Measurements from ENCODE around the gene PRRC2A.
"Not testable (repeated sequence)": the region's sequence is repeated elsewhere in the genome, so short reads cannot be mapped to it uniquely, and the experiment has no call there.

Gene PRRC2A

GRCh38 chr6:31586599-31587281, 33.8 kb upstream of the PRRC2A start:
- H3K4me3 ChIP-seq (ENCODE audit: low read depth, low read length), result no peak overlapping the region
- DNase-seq (ENCODE audit: low read depth), result no peak
- TF ChIP-seq CTCF (conservative IDR thresholded peaks at IDR 0.05; ENCODE audit: low read depth, low read length), result no peak

- TF ChIP-seq CTCF (conservative IDR thresholded peaks at IDR 0.05; ENCODE audit: low read depth, low read length), result no peak
- no peak for DNase-seq (ENCODE audit: low read depth)
- H3K4me3 ChIP-seq (ENCODE audit: low read depth, low read length), result no peak overlapping the region
Measured at GRCh38 chr6:31587791-31588777, 32.4 kb upstream of the PRRC2A start.

- no peak overlapping the region for H3K4me3 ChIP-seq (ENCODE audit: low read depth, low read length)
- DNase-seq (ENCODE audit: low read depth), result no peak
- TF ChIP-seq CTCF (conservative IDR thresholded peaks at IDR 0.05; ENCODE audit: low read depth, low read length), result no peak
Measured at GRCh38 chr6:31588871-31589650, 31.5 kb upstream of the PRRC2A start.

- H3K4me3 ChIP-seq (ENCODE audit: low read depth, low read length); DNase-seq (ENCODE audit: low read depth): not testable (repeated sequence)
Measured at GRCh38 chr6:31590691-31591090, 29.8 kb upstream of the PRRC2A start.

GRCh38 chr6:31592396-31592771, 28.1 kb upstream of the PRRC2A start:
- no peak for DNase-seq (ENCODE audit: low read depth)
- H3K4me3 ChIP-seq (ENCODE audit: low read depth, low read length), result no peak overlapping the region
- no peak for TF ChIP-seq CTCF (conservative IDR thresholded peaks at IDR 0.05; ENCODE audit: low read depth, low read length)

GRCh38 chr6:31597006-31597405, 23.5 kb upstream of the PRRC2A start:
- peak; percentile 58 for DNase-seq (ENCODE audit: low read depth)
- H3K4me3 ChIP-seq (ENCODE audit: low read depth, low read length), result no peak overlapping the region
- peak; percentile 59 for TF ChIP-seq CTCF (conservative IDR thresholded peaks at IDR 0.05; ENCODE audit: low read depth, low read length)

GRCh38 chr6:31607317-31607716, 13.2 kb upstream of the PRRC2A start:
- TF ChIP-seq CTCF (conservative IDR thresholded peaks at IDR 0.05; ENCODE audit: low read depth, low read length), result no peak
- no peak for DNase-seq (ENCODE audit: low read depth)
- no peak overlapping the region for H3K4me3 ChIP-seq (ENCODE audit: low read depth, low read length)

Data from choroid plexus epithelial cell (primary cell).